ENCODE results near the gene FARP2. TPM values are rescaled to one million over a fixed set of nuclear protein-coding genes. Genes with fewer than 3 reads are reported as not detected.

Gene FARP2
- total and polyA plus RNA-seq, 2 of the 4 experiments (the other 2 are of a cell fraction): 17.1 to 30.8 TPM

DNA sequence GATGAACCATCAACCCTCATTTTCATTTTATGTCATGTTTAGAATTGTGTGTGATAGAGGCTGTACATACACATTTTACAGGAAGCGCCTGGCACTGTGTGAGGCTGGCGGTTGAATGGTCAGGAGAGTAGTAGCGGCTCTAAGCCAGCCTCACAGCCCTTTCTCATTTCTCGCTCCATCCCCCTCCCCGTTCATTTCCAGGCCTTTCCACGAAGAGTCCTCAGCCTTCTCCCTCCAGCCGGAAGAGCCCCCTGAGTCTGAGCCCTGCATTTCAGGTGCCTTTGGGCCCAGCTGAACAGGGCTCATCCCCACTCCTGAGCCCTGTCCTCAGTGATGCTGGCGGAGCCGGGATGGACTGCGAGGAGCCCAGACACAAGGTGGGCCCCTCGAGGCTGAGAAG, 100.5 kb downstream of the FARP2 start:
- no TSS peak for BruUV-seq (replicated peaks)
- 70% methylated on average over 3 of the region's 11 CpGs; no CpG with 5 or more reads in 1 of the 2 experiments for WGBS, 2 experiments (ENCODE audit: extremely low coverage in 2 of 2, insufficient read length in 1 of 2)
- H2BK15ac ChIP-seq (ENCODE audit: low read depth, low read length): no peak overlapping the region

More for the DNA sequence above, 100.5 kb downstream of the FARP2 start:
- Histone ChIP-seq H4K20me1 (ENCODE audit: insufficient read depth, low read length) (no peaks in the 10 kb centered on the region), H4K91ac (ENCODE audit: insufficient read depth, low read depth, low read length) (no peak overlapping the region), H3K27ac (ENCODE audit: insufficient read depth, low read length) (no peak overlapping the region), H2BK120ac (ENCODE audit: low read depth, low read length) (no peak overlapping the region), H3K4me2 (ENCODE audit: low read depth, low read length) (no peak overlapping the region), H2BK20ac (ENCODE audit: low read depth, low read length) (no peak overlapping the region), H2AK9ac (replicated peaks; ENCODE audit: low read depth, low read length, poor library complexity) (no peak overlapping the region), H3K4me3 (ENCODE audit: insufficient read depth, low read depth, low read length) (no peak overlapping the region), H3K4me1 (ENCODE audit: control insufficient read depth, insufficient read depth, low read length) (no peaks in the 10 kb centered on the region), H2AK5ac (ENCODE audit: low read depth, low read length) (no peak overlapping the region), H3K4ac (ENCODE audit: low read depth, low read length) (no peak overlapping the region), H4K8ac (ENCODE audit: low read depth in 2 of 2, low read length in 2 of 2) (no peak overlapping the region), H3K18ac (ENCODE audit: low read depth, low read length) (no peak overlapping the region), H2BK5ac (ENCODE audit: low read depth, low read length, poor library complexity, severe bottlenecking) (no peak overlapping the region), H3K9me3 (ENCODE audit: control insufficient read depth, insufficient read depth, low read length) (no peaks in the 10 kb centered on the region), H3K23ac (ENCODE audit: low read depth, low read length) (no peak overlapping the region), H3K14ac (replicated peaks; ENCODE audit: low read depth, low read length) (no peak overlapping the region), H3K9ac (ENCODE audit: low read depth, low read length) (no peak overlapping the region), H4K5ac (ENCODE audit: low read depth, low read length) (no peak overlapping the region), H3K27me3 (ENCODE audit: control insufficient read depth, insufficient read depth, low read length) (no peaks in the 10 kb centered on the region), H3K9me1 (ENCODE audit: insufficient read depth, low read length) (0 out of 2 replicates have a peak, but pooled peaks cover 2% of the 10 kb centered on the region), H3K79me1 (ENCODE audit: low read depth in 1 of 2, low read length in 2 of 2) (no peaks in the 10 kb centered on the region), H3K36me3 (ENCODE audit: control insufficient read depth, insufficient read depth, low read length) (no peaks in the 10 kb centered on the region), H3K56ac (ENCODE audit: extremely low read depth, insufficient read depth, low read length) (no peak overlapping the region), H2AFZ (replicated peaks; ENCODE audit: low read length, poor library complexity) (no peak overlapping the region)
- in situ Hi-C loops (cut with MboI; ENCODE audit: low sequenced_read_pairs) (no loop called here), dilution Hi-C loops (cut with HindIII; ENCODE audit: low sequenced_read_pairs, unreplicated experiment) (no loop called here), intact Hi-C loops (cut with micrococcal nuclease) (no loop called here)
- no peak for DNase-seq
- POLR2A ChIA-PET (ENCODE audit: unreplicated experiment): no interaction called here
- CTCF ChIA-PET: no interaction called here
- ATAC-seq (ENCODE audit: low read depth): no peak; the same call in 1 of the 2 replicates
- TF ChIP-seq, protein P1, sequence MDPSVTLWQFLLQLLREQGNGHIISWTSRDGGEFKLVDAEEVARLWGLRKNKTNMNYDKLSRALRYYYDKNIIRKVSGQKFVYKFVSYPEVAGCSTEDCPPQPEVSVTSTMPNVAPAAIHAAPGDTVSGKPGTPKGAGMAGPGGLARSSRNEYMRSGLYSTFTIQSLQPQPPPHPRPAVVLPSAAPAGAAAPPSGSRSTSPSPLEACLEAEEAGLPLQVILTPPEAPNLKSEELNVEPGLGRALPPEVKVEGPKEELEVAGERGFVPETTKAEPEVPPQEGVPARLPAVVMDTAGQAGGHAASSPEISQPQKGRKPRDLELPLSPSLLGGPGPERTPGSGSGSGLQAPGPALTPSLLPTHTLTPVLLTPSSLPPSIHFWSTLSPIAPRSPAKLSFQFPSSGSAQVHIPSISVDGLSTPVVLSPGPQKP (IDR thresholded peaks at IDR 0.05; ENCODE audit: borderline replicate concordance, low read depth, low read length): no peak
- no peak for TF ChIP-seq SMC3 (IDR thresholded peaks at IDR 0.05; ENCODE audit: low read depth, low read length)
- TF ChIP-seq MXI1 (IDR thresholded peaks at IDR 0.05; ENCODE audit: borderline replicate concordance, low read depth, low read length): no peak
- TF ChIP-seq BHLHE40 (IDR thresholded peaks at IDR 0.05; ENCODE audit: low read depth, low read length): no peak
- TF ChIP-seq RCOR1 (IDR thresholded peaks at IDR 0.05; ENCODE audit: insufficient replicate concordance, low read length): no peak
- TF ChIP-seq, protein P2, sequence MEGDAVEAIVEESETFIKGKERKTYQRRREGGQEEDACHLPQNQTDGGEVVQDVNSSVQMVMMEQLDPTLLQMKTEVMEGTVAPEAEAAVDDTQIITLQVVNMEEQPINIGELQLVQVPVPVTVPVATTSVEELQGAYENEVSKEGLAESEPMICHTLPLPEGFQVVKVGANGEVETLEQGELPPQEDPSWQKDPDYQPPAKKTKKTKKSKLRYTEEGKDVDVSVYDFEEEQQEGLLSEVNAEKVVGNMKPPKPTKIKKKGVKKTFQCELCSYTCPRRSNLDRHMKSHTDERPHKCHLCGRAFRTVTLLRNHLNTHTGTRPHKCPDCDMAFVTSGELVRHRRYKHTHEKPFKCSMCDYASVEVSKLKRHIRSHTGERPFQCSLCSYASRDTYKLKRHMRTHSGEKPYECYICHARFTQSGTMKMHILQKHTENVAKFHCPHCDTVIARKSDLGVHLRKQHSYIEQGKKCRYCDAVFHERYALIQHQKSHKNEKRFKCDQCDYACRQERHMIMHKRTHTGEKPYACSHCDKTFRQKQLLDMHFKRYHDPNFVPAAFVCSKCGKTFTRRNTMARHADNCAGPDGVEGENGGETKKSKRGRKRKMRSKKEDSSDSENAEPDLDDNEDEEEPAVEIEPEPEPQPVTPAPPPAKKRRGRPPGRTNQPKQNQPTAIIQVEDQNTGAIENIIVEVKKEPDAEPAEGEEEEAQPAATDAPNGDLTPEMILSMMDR (conservative IDR thresholded peaks at IDR 0.05; ENCODE audit: low read depth, low read length): no peak
- no peak for TF ChIP-seq MAZ (IDR thresholded peaks at IDR 0.05; ENCODE audit: borderline replicate concordance, low read depth, low read length)
- no peak for TF ChIP-seq CEBPB (IDR thresholded peaks at IDR 0.05; ENCODE audit: low read depth, low read length)
- no peak for TF ChIP-seq FOS (IDR thresholded peaks at IDR 0.05; ENCODE audit: low read depth, low read length)
- no peak for TF ChIP-seq POLR2A (IDR thresholded peaks at IDR 0.05; ENCODE audit: low read depth, low read length)
- TF ChIP-seq MAFK (IDR thresholded peaks at IDR 0.05; ENCODE audit: low read depth, low read length): no peak
- TF ChIP-seq CHD1 (IDR thresholded peaks at IDR 0.05; ENCODE audit: low read depth, low read length): no peak
- TF ChIP-seq, protein P3, sequence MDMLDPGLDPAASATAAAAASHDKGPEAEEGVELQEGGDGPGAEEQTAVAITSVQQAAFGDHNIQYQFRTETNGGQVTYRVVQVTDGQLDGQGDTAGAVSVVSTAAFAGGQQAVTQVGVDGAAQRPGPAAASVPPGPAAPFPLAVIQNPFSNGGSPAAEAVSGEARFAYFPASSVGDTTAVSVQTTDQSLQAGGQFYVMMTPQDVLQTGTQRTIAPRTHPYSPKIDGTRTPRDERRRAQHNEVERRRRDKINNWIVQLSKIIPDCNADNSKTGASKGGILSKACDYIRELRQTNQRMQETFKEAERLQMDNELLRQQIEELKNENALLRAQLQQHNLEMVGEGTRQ (IDR thresholded peaks at IDR 0.05; ENCODE audit: low read depth, low read length): no peak
- TF ChIP-seq NFE2L2 (IDR thresholded peaks at IDR 0.05; ENCODE audit: low read depth, low read length): no peak
- TF ChIP-seq RFX5 (IDR thresholded peaks at IDR 0.05; ENCODE audit: low read depth, low read length): no peak
- no peak for TF ChIP-seq RAD21 (IDR thresholded peaks at IDR 0.05; ENCODE audit: low read length)

Data from IMR-90 (cell line).